Fibroblast of lung (primary cell): ENCODE measurements around the gene PLXNA1. TPM values are rescaled to one million over a fixed set of nuclear protein-coding genes. Genes with fewer than 3 reads are reported as not detected.

Source experiments
- DNase-seq, 2 donors: peaks; one replicate each; pipeline versions ENCODE4 v3.0.0 to v3.0.0-alpha.2; 2010; ENCODE audit warnings: low read depth in 2 of 2
- H2AFZ ChIP-seq: 2 replicates; pipeline ENCODE4 v1.5.1; 2012; ENCODE audit warnings: low read length, control low read depth, inconsistent platforms
- H3K27ac ChIP-seq: 2 replicates; pipeline ENCODE4 v1.5.1; 2011; ENCODE audit warnings: low read length, control low read depth; ENCODE audit not compliant: insufficient read depth
- H3K27me3 ChIP-seq: 2 replicates; pipeline ENCODE4 v1.5.1; 2011; ENCODE audit warnings: mild to moderate bottlenecking, low read length; ENCODE audit not compliant: control insufficient read depth, insufficient read depth
- H3K36me3 ChIP-seq: 2 replicates; pipeline ENCODE4 v1.5.1; 2011; ENCODE audit warnings: low read length; ENCODE audit not compliant: control insufficient read depth, insufficient read depth
- H3K4me1 ChIP-seq: 2 replicates; pipeline ENCODE4 v1.5.1; 2011; ENCODE audit warnings: low read length; ENCODE audit not compliant: control insufficient read depth, insufficient read depth; ENCODE audit errors: extremely low read depth
- H3K4me2 ChIP-seq: 2 replicates; pipeline ENCODE4 v1.5.1; 2011; ENCODE audit warnings: low read length, control low read depth; ENCODE audit not compliant: insufficient read depth; ENCODE audit errors: extremely low read depth
- H3K4me3 ChIP-seq, 4 experiments: fragments of 200-600 bp in 1 of 4; sonication (generic) in 1 of 4; replicated peaks in 1 of 4; 2 replicates each; pipeline ENCODE4 v1.5.1; 2011 to 2016; ENCODE audit warnings: low read length in 4 of 4, low read depth in 3 of 4, mild to moderate bottlenecking in 3 of 4, control low read depth in 2 of 4, inconsistent platforms in 1 of 4, mixed read lengths in 1 of 4; ENCODE audit not compliant: insufficient read depth in 1 of 4; ENCODE audit errors: control extremely low read depth in 1 of 4
- H3K79me2 ChIP-seq: 2 replicates; pipeline ENCODE4 v1.5.1; 2012; ENCODE audit warnings: mild to moderate bottlenecking, low read length, inconsistent platforms; ENCODE audit not compliant: control insufficient read depth, insufficient read depth
- H3K9ac ChIP-seq: 2 replicates; pipeline ENCODE4 v1.5.1; 2011; ENCODE audit warnings: mild to moderate bottlenecking, low read length, control low read depth; ENCODE audit not compliant: insufficient read depth
- H3K9me3 ChIP-seq: 2 replicates; pipeline ENCODE4 v1.5.1; 2012; ENCODE audit warnings: low read depth, low read length; ENCODE audit not compliant: control insufficient read depth, insufficient read depth
- H4K20me1 ChIP-seq: 2 replicates; pipeline ENCODE4 v1.5.1; 2011; ENCODE audit warnings: low read length; ENCODE audit not compliant: control insufficient read depth, insufficient read depth; ENCODE audit errors: extremely low read depth
- EZH2 ChIP-seq: IDR thresholded peaks from 2 replicates; pipeline ENCODE4 v1.5.1; 2012; ENCODE audit warnings: low read length, control low read depth, mild to moderate bottlenecking; ENCODE audit errors: missing control alignments
- polyA plus RNA-seq, 2 donors: library from polyadenylated mRNA; depleted of rRNA in 1 of 2; stranded (reverse) in 1 of 2; unstranded in 1 of 2; fragments of >200 nt; gene quantifications; 2 replicates each; pipeline ENCODE4 v1.2.1, GENCODE V29; 2011 to 2012; ENCODE audit warnings: missing spikeins in 1 of 2
- total RNA-seq: library from RNA; depleted of rRNA; stranded (reverse); fragments of >200 nt; gene quantifications from 2 replicates; pipeline ENCODE4 v1.2.1, GENCODE V29; 2014
- TF ChIP-seq, protein P1 (sequence below), 2 donors: IDR thresholded peaks in 1 of 2; conservative IDR thresholded peaks in 1 of 2; 1 replicate in 1 of 2; 2 replicates in 1 of 2; pipeline ENCODE4 v1.5.1; 2011 to 2012; ENCODE audit warnings: low read length in 2 of 2, control low read depth in 1 of 2, inconsistent platforms in 1 of 2, low read depth in 1 of 2, mild to moderate bottlenecking in 1 of 2

PLXNA1 gene
- total and polyA plus RNA-seq, 2 donors (not counting 1 experiment from before 2014, with no cell fraction given) = 21.1 to 48.6 TPM

DNA sequence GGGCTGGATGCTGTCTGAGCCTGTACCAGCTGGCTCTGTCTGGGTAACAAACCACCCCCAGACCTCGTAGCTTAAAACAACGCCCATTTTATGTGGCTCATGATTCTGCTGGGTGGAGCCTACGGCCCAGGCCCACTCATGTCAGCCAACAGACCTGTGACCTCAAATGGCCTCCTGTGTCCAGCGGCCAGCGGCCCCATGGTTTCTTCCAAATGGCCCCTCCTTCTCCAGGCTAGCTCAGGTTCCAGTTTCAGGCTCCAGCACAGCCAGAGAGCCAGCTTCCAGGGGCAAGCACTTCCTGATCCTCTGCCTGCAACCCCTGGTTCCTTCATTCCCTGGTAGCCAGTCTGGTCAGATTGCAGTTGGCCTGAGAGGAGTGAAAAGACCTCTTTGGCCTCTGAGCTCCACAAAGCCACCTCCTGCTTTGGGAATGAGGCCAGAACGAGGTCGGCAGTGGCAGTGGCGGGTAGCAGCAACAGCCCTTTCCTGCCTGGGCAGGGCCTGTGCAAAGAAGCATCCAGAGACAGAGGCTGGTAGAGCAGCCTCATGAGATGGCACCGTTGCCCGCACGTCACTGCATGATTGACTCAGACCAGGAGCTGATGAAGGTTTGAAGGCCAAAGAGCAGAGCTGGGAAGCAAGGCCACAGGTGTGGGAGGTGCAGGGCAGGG lies 21.0 kb upstream of the PLXNA1 start:
- no peaks in the 10 kb centered on the region for H3K36me3 ChIP-seq
- no peaks in the 10 kb centered on the region for H3K27me3 ChIP-seq
- H3K27ac ChIP-seq = no peak overlapping the region
- H4K20me1 ChIP-seq = no peaks in the 10 kb centered on the region
- DNase-seq = no peak
- no peak for TF ChIP-seq EZH2
- TF ChIP-seq, protein P1, sequence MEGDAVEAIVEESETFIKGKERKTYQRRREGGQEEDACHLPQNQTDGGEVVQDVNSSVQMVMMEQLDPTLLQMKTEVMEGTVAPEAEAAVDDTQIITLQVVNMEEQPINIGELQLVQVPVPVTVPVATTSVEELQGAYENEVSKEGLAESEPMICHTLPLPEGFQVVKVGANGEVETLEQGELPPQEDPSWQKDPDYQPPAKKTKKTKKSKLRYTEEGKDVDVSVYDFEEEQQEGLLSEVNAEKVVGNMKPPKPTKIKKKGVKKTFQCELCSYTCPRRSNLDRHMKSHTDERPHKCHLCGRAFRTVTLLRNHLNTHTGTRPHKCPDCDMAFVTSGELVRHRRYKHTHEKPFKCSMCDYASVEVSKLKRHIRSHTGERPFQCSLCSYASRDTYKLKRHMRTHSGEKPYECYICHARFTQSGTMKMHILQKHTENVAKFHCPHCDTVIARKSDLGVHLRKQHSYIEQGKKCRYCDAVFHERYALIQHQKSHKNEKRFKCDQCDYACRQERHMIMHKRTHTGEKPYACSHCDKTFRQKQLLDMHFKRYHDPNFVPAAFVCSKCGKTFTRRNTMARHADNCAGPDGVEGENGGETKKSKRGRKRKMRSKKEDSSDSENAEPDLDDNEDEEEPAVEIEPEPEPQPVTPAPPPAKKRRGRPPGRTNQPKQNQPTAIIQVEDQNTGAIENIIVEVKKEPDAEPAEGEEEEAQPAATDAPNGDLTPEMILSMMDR (conservative IDR thresholded peaks at IDR 0.05 in 1 of 2, IDR thresholded peaks at IDR 0.05 in 1 of 2; ENCODE audit: low read depth in 1 of 2, low read length in 2 of 2) = no peak
- H3K9ac ChIP-seq = no peak overlapping the region
- H3K4me3 ChIP-seq = no peak overlapping the region
- H3K4me2 ChIP-seq = no peak overlapping the region
- H3K9me3 ChIP-seq = no peaks in the 10 kb centered on the region
- H3K79me2 ChIP-seq = no peaks in the 10 kb centered on the region
- no peak overlapping the region for H2AFZ ChIP-seq
- H3K4me1 ChIP-seq = peaks cover 4% of the 10 kb centered on the region

- Histone ChIP-seq H3K9me3 (no peaks in the 10 kb centered on the region), H3K9ac (no peak overlapping the region), H3K36me3 (no peaks in the 10 kb centered on the region), H4K20me1 (no peaks in the 10 kb centered on the region), H3K79me2 (no peaks in the 10 kb centered on the region), H3K27me3 (no peaks in the 10 kb centered on the region), H3K4me3 (no peak overlapping the region), H3K4me1 (peaks cover 4% of the 10 kb centered on the region), H3K27ac (no peak overlapping the region), H3K4me2 (no peak overlapping the region), H2AFZ (no peak overlapping the region)
- no peak for TF ChIP-seq EZH2
- TF ChIP-seq, protein P1 (conservative IDR thresholded peaks at IDR 0.05 in 1 of 2, IDR thresholded peaks at IDR 0.05 in 1 of 2; ENCODE audit: low read depth in 1 of 2, low read length in 2 of 2) = no peak
- no peak for DNase-seq
Observed at GRCh38 chr3:126962756-126963155, 20.2 kb upstream of the PLXNA1 start.

- Histone ChIP-seq H3K36me3 (no peaks in the 10 kb centered on the region), H2AFZ (no peak overlapping the region), H3K27ac (no peak overlapping the region), H3K79me2 (no peaks in the 10 kb centered on the region), H3K9ac (no peak overlapping the region), H3K4me3 (no peak overlapping the region), H3K4me1 (peaks cover 4% of the 10 kb centered on the region), H3K27me3 (no peaks in the 10 kb centered on the region), H3K4me2 (no peak overlapping the region), H4K20me1 (no peaks in the 10 kb centered on the region), H3K9me3 (no peaks in the 10 kb centered on the region)
- DNase-seq = no peak
- TF ChIP-seq EZH2 = no peak
- TF ChIP-seq, protein P1 (conservative IDR thresholded peaks at IDR 0.05 in 1 of 2, IDR thresholded peaks at IDR 0.05 in 1 of 2; ENCODE audit: low read depth in 1 of 2, low read length in 2 of 2) = no peak
Observed at GRCh38 chr3:126963261-126964190, 19.4 kb upstream of the PLXNA1 start.
